Breast epithelium (tissue), 4 donors: ENCODE measurements around the gene DDX24. TPM values are rescaled to one million over a fixed set of nuclear protein-coding genes. Genes with fewer than 3 reads are reported as not detected.

ENCODE experiments used
- DNase-seq, 2 donors: peaks; one replicate each; pipeline ENCODE4 v3.0.0-alpha.2; 2019; ENCODE audit warnings: low spot score in 2 of 2
- H3K27ac ChIP-seq, 2 donors: fragments of 200-600 bp; sonication (generic) in 1 of 2; one replicate each; pipeline ENCODE4 v1.5.1; 2016 to 2019; ENCODE audit warnings: mild to moderate bottlenecking in 1 of 2
- H3K27me3 ChIP-seq, 2 donors: fragments of 200-600 bp; sonication (generic) in 1 of 2; one replicate each; pipeline versions ENCODE4 v1.5.1 to v1.6.0; 2017 to 2019; ENCODE audit warnings: control low read depth in 1 of 2, mild to moderate bottlenecking in 1 of 2
- H3K36me3 ChIP-seq: fragments of 200-600 bp; one replicate; pipeline ENCODE4 v1.5.1; 2019
- H3K4me1 ChIP-seq, 2 donors: fragments of 200-600 bp; sonication (generic); one replicate each; pipeline ENCODE4 v1.5.1; 2016 to 2019; ENCODE audit warnings: control low read depth in 1 of 2
- H3K4me3 ChIP-seq, 3 donors: fragments of 200-600 bp; sonication (generic); 1 replicate in 2 of 3; 2 replicates in 1 of 3; pipeline ENCODE4 v1.5.1; 2016 to 2019; ENCODE audit warnings: mild to moderate bottlenecking in 3 of 3, moderate library complexity in 2 of 3
- H3K9me3 ChIP-seq, 2 donors: fragments of 200-600 bp; sonication (generic) in 1 of 2; one replicate each; pipeline ENCODE4 v1.5.1; 2016 to 2019; ENCODE audit warnings: control low read depth in 1 of 2
- CTCF ChIP-seq, 3 donors: fragments of 450-650 bp; IDR thresholded peaks; one replicate each; pipeline ENCODE4 v1.5.1; 2016 to 2017; ENCODE audit warnings: antibody characterized with exemption in 3 of 3, mild to moderate bottlenecking in 3 of 3, moderate library complexity in 3 of 3
- POLR2A ChIP-seq: fragments of 450-650 bp; IDR thresholded peaks from one replicate; pipeline ENCODE4 v1.6.1; 2016; ENCODE audit warnings: antibody characterized with exemption, mild to moderate bottlenecking, moderate library complexity
- POLR2AphosphoS5 ChIP-seq, 3 donors: sonication (generic); formaldehyde crosslinking; IDR thresholded peaks; one replicate each; pipeline ENCODE4 v1.6.1; 2017; ENCODE audit warnings: antibody characterized with exemption in 3 of 3
- intact Hi-C: fragments of 100-400 bp; cut with DNase I; formaldehyde crosslinking; loops from one replicate; pipeline ENCODE4 v1.15.1; 2023; ENCODE audit warnings: low total_unique reads
- total RNA-seq, 3 donors: library from RNA; depleted of rRNA; stranded (reverse); fragments of >200 nt; gene quantifications; one replicate each; pipeline ENCODE4 v1.1.0, GENCODE V29; 2016

DDX24 gene
- total RNA-seq, 3 donors from 2014 or later: 156 to 201 (median 172) TPM

GRCh38 chr14:94021416-94022157, 59.4 kb downstream of the DDX24 start:
- H3K36me3 ChIP-seq: no peaks in the 10 kb centered on the region
- no peak overlapping the region for H3K27ac ChIP-seq
- H3K4me3 ChIP-seq: no peak overlapping the region
- TF ChIP-seq CTCF (IDR thresholded peaks at IDR 0.05) (no peak), POLR2A (no peak), POLR2AphosphoS5 (IDR thresholded peaks at IDR 0.05) (no peak)
- H3K4me1 ChIP-seq: no peaks in the 10 kb centered on the region
- intact Hi-C loops: no loop called here
- no peaks in the 10 kb centered on the region for H3K9me3 ChIP-seq
- no peak for DNase-seq
- H3K27me3 ChIP-seq: no peaks in the 10 kb centered on the region

- Histone ChIP-seq H3K4me3 (no peak overlapping the region), H3K4me1 (no peaks in the 10 kb centered on the region), H3K9me3 (no peaks in the 10 kb centered on the region), H3K27ac (no peak overlapping the region), H3K36me3 (no peaks in the 10 kb centered on the region), H3K27me3 (no peaks in the 10 kb centered on the region)
- no peak for DNase-seq
- intact Hi-C loops: no loop called here
- TF ChIP-seq CTCF (IDR thresholded peaks at IDR 0.05) (no peak), POLR2AphosphoS5 (IDR thresholded peaks at IDR 0.05) (no peak), POLR2A (no peak)
These were observed 60.0 kb downstream of the DDX24 start for GRCh38 chr14:94021001-94021400.

- DNase-seq: no peak
- intact Hi-C loops: no loop called here
These were observed 60.7 kb downstream of the DDX24 start for GRCh38 chr14:94020267-94020666.

GRCh38 chr14:94019329-94019728, 61.7 kb downstream of the DDX24 start:
- Histone ChIP-seq H3K4me3 (no peak overlapping the region), H3K27ac (no peak overlapping the region), H3K4me1 (no peaks in the 10 kb centered on the region), H3K9me3 (no peaks in the 10 kb centered on the region), H3K27me3 (no peaks in the 10 kb centered on the region), H3K36me3 (no peaks in the 10 kb centered on the region)
- DNase-seq: no peak
- intact Hi-C loops: no loop called here
- TF ChIP-seq CTCF (IDR thresholded peaks at IDR 0.05): no peak

More at GRCh38 chr14:94020267-94020666, 60.7 kb downstream of the DDX24 start:
- Histone ChIP-seq H3K4me3 (no peak overlapping the region), H3K27ac (no peak overlapping the region), H3K9me3 (no peaks in the 10 kb centered on the region), H3K4me1 (no peaks in the 10 kb centered on the region), H3K36me3 (no peaks in the 10 kb centered on the region), H3K27me3 (no peaks in the 10 kb centered on the region)
- TF ChIP-seq POLR2A: no peak
- no peak for TF ChIP-seq CTCF (IDR thresholded peaks at IDR 0.05)
- no peak for TF ChIP-seq POLR2AphosphoS5 (IDR thresholded peaks at IDR 0.05)

GRCh38 chr14:94018308-94018707, 62.7 kb downstream of the DDX24 start:
- Histone ChIP-seq H3K4me3 (no peak overlapping the region), H3K27ac (no peak overlapping the region), H3K9me3 (no peaks in the 10 kb centered on the region), H3K36me3 (no peaks in the 10 kb centered on the region), H3K4me1 (no peaks in the 10 kb centered on the region), H3K27me3 (no peaks in the 10 kb centered on the region)
- TF ChIP-seq POLR2A (no peak), POLR2AphosphoS5 (IDR thresholded peaks at IDR 0.05) (no peak), CTCF (IDR thresholded peaks at IDR 0.05) (no peak)
- intact Hi-C loops: no loop called here
- no peak for DNase-seq
